NCI-H1105 treated with DMSO at 0.1 percent for 48 hours (cell line): ENCODE data around the gene CTNNBL1.
"Not testable (repeated sequence)": the region's sequence is repeated elsewhere in the genome, so short reads cannot be mapped to it uniquely, and the experiment has no call there.

ENCODE experiments used
- DNase-seq: peaks from one replicate; lab custom pipeline; 2025; lab: John Stamatoyannopoulos, UW

Gene CTNNBL1

GRCh38 chr20:37711001-37711400 is 17.2 kb downstream of the CTNNBL1 start:
- DNase-seq, result no peak

- peak; percentile 62 for DNase-seq
Observed at GRCh38 chr20:37711994-37712964, 18.4 kb downstream of the CTNNBL1 start.

- no peak for DNase-seq
Observed at GRCh38 chr20:37713396-37713795, 19.6 kb downstream of the CTNNBL1 start.

- DNase-seq, result no peak
Observed at GRCh38 chr20:37714978-37715672, 21.3 kb downstream of the CTNNBL1 start.

- no peak for DNase-seq
Observed at GRCh38 chr20:37721751-37722150, 27.9 kb downstream of the CTNNBL1 start.

- DNase-seq, result not testable (repeated sequence)
Observed at GRCh38 chr20:37722312-37722711, 28.5 kb downstream of the CTNNBL1 start.

- DNase-seq, result no peak
Observed at GRCh38 chr20:37723668-37724067, 29.8 kb downstream of the CTNNBL1 start.

GRCh38 chr20:37725165-37725564 is 31.3 kb downstream of the CTNNBL1 start:
- DNase-seq, result no peak

- no peak for DNase-seq
Observed at GRCh38 chr20:37725855-37726254, 32.0 kb downstream of the CTNNBL1 start.

- DNase-seq, result no peak
Observed at GRCh38 chr20:37726321-37726720, 32.5 kb downstream of the CTNNBL1 start.

GRCh38 chr20:37726971-37727956 is 33.4 kb downstream of the CTNNBL1 start:
- no peak for DNase-seq

- no peak for DNase-seq
Observed at GRCh38 chr20:37727957-37728634, 34.3 kb downstream of the CTNNBL1 start.

GRCh38 chr20:37728635-37728983 is 34.8 kb downstream of the CTNNBL1 start:
- DNase-seq, result no peak

- no peak for DNase-seq
Observed at GRCh38 chr20:37729452-37729851, 35.6 kb downstream of the CTNNBL1 start.

GRCh38 chr20:37729909-37730308 is 36.1 kb downstream of the CTNNBL1 start:
- no peak for DNase-seq

GRCh38 chr20:37733416-37733815 is 39.6 kb downstream of the CTNNBL1 start:
- no peak for DNase-seq

- DNase-seq, result peak; percentile 4
Observed at GRCh38 chr20:37734228-37734985, 40.6 kb downstream of the CTNNBL1 start.

- DNase-seq, result no peak
Observed at GRCh38 chr20:37735541-37735940, 41.7 kb downstream of the CTNNBL1 start.

- no peak for DNase-seq
Observed at GRCh38 chr20:37736132-37736531, 42.3 kb downstream of the CTNNBL1 start.

GRCh38 chr20:37737826-37738420 is 44.1 kb downstream of the CTNNBL1 start:
- DNase-seq, result no peak
